Endometrium (tissue), 2 donors: ENCODE measurements around the gene TRPM6.

Experiments used
- FAIRE-seq: peaks from 2 replicates; lab custom pipeline; 2012; peaks lifted over from hg19 to GRCh38; lab: Jason Lieb, UNC
- donor health status: control.
- donor health status: control.

TRPM6 gene

DNA sequence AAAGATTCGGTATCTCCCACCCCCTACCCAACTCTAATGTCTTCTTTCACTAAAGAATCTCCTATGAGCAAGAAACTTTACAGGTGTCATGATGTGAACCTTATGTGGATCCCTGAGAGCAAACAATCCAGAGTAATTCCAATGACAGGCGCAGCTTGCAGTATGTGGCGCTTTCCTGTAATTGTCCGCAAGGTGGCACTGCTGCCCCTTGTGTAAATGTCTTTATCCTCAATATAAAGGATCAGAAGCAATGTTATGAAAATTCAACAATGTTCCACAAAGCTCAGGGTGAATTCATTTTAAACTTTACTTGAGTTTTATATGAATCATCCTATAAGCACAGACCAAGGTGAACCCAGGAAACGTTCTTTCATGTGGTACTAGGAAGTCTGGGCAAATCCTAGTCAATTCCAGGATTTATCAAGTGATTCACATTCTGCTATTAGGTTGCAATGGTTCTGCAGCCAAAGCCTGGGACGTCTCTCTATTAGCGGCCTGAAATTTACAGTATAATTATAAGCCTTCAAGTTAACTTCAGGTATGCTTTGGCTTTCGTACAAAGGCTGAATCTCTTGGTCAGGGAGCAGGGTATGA, 113.7 kb downstream of the TRPM6 start:
- peak; percentile 91 for FAIRE-seq

DNA sequence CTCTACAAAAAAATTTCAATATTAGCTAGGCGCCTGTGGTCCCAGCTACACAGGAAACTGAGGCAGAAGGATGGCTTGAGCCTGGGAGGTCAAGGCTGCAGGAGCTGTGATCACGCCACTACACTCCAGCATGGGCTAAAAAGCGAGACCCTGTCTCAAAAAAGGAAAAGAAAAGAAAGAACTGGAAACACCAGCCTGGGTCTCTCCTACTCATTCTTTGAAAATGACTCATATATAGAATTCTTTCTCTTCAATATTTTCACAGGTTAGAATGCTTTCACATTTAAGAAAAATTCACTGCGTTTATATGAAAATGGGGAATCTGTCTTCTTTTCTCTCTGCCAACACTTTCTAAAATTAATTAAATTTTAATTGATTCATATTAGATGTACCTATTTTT, 115.6 kb downstream of the TRPM6 start:
- no peak for FAIRE-seq

DNA sequence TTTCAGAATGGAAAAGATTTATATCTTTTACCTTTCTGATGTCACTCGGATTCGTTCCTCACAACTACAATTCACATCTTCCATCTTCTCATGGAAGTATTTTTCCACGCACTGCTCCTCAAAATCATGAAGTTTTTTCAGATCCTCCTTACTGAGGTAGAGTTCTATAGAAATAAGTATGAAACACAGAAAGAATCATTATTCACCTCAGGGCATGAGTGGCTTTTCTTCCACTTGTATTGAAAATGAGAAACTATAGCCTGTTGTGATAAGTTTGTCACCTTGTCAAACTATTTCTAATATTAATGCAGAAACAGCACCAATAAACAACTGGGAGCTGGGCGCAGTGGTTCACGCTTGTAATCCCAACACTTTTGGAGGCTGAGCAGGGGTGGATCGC, 116.0 kb downstream of the TRPM6 start:
- no peak for FAIRE-seq

DNA sequence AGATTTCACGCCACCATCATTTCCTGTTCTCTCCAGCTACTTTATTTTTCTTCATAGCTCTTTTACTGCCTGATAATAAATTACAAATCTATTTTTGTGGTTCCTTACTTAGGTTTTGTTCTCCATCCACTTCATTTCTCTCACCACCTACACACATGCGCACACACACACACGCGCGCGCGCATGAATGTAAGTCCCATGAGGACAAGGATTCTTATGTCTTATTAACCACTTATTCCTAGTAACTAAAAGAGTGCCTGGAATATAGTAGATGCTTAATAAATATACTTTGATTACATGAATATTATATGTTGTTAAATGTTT, 116.5 kb downstream of the TRPM6 start:
- no peak for FAIRE-seq

DNA sequence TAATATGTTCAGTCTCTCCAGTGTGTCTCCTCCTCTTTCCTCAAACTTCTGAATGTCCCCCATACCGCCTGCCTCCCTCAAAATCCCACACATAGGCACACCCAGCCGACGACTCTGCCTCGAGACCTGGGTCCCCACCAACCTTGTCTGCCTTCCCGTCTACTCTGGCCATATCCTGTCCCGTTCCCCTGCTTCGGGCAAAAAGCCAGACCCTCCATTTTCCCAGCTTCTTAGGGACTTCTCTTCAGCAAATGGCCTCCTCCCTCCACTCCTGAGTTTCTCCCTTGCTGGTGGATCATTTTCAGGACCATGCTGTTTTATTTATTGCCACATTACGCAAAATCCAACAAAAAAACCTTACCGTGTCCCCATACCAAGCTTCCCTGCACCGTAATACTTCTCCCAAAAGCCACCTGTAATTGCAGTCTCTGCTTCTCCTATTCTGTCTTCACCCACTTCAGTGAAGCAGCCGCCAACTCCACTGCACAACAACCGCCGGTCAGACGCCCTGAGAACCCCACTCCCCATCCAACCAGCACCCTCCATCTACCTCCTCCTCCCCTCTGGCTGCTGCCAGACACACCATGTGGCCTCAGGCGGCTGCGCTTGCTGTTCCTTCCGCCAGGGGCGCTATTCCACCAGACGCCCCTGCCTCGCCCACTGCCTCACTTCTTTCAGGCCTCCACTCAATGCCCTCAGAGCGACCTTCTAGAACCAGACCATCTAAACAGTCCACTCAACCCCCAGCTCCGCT, 117.0 kb downstream of the TRPM6 start:
- no peak for FAIRE-seq

DNA sequence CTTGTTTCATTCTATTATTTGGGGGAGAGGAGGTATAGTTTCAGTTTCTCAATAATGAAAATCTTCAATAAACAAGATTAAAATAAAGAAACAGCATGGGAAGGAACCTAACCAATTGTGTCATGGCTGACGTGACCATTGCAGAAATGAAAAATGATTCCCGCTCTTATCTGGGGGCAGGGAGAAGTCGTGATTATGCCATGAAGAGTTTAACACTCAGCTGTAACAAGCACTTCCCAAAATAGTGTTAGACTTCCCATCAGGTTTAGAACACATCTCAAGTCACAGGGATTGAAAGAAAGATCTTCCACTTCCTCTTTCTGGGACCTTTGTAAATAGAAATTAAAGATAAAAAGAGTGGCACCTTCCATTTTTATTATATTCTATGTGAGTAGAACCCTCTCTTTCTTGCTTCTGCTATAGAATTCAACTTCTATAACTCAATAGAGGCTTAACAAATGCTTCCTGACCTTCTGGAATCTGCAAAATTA, 122.2 kb downstream of the TRPM6 start:
- no peak for FAIRE-seq

DNA sequence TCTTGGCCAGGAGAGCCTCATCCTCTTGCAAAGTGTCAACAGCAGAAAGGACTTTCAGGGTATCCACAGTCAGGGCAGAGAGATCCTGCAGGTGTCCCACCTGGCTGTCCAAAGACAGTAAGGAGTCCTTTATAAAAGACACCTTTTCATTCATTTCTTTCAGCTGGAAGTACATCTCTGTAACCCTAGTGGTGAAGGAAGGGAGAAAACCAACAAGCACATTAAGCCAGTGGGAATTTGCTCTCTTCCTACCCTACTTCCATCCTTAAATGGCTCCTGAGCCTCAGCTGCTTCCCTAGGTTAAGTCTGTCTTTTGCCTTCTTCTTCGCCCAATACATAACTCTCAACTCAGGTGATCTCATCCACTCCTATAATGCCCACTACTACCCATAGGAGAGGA, 124.8 kb downstream of the TRPM6 start:
- no peak for FAIRE-seq

DNA sequence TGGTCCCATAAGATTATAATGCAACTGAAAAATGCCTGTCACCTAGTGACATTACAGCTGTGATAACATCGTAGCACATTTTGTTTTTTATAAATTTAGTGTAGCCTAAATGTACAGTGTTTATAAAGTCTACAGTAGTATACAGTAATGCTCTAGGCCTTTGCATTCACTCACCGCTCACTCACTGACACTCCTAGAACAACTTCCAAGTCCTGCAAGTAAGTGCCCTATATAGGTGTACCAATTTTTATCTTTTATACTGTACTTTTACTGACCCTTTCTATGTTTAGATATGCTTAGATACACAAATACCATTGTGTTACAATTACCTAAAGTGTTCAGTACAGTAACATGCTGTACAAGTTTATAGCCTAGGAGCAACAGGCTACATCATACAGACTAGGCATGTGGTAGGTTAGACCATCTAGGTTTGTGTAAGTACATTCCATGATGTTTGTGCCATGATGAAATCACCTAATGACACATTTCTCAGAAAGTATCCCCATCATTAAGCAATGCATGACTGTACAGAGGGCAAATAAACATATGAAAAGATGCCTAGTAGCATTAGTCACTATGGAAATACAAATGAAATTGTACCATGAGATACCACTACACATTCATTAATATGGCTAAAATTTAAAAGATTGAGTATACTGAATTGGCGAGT, 127.6 kb downstream of the TRPM6 start:
- FAIRE-seq = no peak

DNA sequence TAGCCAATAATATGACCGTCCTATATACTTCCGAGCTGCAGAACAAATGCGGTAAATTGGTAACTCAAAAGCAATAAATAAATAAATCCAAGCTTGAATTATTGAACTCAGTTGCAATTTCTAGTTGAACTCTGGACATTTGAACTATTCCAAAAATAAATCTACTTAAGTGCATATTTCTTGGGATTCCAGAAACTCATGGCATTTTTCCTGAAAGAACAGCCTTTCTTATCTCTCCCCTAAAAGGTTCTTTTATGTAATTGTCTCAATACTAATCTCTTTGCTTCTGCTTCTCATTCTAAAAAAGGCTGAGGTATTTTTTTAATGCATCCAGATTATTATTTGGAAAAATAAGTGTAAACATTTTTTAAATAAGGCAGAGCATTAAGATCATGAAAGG, 131.7 kb downstream of the TRPM6 start:
- FAIRE-seq = no peak

DNA sequence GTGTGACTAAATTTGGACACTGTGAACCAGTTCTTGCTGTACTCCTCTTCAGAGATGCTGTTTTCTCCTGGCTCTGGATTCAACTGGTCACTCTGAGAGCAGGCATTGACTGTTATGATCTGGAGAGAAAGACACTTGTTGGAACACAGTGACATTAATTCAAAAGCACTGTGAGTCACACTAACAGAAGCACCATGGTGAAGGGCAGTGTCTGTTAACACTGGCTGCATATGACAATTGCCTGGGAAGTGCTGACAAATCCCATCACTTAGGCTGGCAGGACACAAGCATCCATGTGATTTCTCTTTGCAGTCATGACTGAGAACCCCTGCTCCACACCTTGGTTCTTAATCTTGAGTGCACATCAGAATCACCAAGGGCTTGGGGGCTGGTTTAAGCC, 132.4 kb downstream of the TRPM6 start:
- FAIRE-seq = no peak

DNA sequence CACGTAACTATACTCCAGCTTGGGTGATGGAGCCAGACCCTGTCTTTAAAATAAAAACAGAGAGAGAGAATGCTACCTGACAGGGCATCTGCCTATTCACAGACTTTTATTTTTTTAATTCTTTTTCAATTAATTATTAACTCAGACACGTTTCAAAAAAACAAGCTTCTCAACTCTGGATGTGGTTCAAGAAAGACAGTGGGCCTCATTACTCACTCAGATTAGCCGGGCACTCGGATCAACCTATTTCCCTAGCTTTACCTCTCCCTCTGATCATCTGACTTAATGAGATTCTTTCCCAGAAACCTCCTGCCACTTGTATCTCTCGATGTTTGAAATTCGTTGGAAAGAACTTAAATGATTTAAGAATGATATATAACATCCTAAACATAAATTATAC, 134.1 kb downstream of the TRPM6 start:
- peak; percentile 23 for FAIRE-seq

DNA sequence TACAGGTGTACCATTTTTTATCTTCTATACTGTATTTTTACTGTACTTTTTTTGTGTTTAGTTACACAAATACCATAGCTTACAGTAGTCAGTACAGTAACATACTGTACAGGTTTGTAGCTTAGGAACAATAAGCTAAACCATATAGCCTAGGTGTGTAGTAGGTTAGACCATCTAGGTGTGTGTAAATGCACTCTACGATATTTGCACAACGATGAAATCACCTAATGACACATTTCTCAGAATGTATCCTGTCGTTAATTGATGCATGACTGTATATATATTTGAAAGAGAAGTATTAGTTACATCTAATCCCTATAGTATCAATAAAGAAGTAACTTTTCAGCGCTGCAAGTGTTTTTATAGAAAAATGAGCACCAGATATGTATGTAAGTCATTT, 138.8 kb downstream of the TRPM6 start:
- FAIRE-seq = no peak

DNA sequence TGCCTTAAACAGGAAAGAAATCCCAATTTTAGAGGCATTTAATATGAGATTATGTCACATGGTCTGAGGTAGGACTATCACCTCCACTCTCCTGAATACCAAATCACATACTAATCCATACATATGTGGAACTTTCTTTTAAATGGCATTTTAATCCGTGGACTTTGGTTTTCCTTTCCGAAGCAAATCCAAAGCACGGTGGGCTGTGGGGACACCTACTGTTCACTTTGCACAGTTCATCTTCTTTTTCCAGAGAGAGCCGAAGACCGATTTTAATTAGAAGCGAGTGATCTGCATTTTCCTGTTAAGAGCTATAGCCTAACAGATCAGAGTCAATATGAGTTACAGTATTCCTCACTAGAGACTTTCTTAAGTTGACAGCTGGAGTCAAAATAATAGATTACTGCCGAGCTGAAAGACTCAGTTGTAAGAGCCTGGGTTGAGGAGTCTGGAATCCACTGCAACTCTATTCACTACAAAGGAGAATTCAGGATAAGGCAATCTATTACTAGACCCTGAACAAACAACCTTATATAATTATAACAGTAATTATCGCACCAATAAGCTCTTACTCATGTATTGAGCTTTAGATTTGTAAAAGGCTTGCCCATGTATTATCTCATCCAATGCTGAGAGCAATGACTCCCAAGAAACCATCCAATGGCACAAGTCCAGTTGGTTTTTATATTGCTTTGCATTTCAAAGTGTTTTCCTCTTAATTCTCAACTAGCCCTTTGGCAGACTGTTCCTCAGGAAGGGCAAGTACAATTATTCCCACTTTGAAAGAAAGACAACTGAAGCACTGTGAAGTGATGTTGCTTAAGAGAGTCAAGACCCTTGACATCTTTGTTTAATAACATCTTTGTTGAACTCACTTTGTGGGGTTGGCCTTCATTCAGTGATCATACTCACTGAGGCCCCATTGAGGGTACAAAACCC, 144.7 kb downstream of the TRPM6 start:
- peak; percentile 82 for FAIRE-seq

DNA sequence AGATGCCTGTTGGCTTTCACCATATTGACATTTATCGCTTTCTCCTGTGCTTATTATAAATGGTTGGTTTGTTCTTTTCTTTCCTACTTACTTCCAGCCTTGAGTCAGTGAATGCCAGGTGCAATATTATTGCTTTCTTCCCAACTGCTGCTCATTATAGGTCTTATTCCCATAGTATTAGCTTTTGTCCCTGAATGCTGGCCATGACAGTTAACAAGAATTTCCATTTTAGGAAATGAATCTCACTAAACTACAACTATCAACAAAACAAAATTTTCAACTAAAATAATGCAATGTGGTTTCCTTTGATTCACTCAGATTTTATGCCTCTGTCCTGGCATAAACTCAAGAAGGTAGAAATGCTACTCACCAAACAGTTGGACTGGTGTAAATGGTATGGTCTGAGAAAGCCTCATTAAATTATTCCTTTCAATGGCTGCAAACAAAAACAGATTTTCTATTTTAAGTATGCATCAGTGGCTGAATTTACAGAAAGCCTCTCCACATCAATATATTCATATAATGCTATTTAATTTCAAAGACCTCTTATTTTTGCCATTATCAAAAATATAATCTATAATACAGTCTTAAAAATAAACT, 145.4 kb downstream of the TRPM6 start:
- no peak for FAIRE-seq

DNA sequence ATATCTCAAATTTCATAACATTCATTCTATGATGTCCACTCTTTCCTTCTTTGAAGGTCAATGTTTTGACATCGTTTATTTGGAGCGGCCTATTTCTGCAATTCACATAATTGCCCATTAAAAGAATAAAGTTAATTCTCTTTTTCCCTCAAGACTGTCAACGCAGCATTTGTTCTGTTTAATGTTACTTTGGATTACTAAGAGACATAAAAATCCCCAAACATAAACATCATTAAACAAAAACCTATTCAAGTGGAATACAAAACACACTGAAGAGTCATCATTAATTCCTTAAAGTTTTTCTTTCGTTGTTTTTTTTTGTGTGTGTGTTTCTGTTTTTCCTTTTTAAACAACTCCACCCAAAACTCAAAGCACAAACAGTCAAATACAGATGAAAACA, 151.1 kb downstream of the TRPM6 start:
- peak; percentile 100 for FAIRE-seq

DNA sequence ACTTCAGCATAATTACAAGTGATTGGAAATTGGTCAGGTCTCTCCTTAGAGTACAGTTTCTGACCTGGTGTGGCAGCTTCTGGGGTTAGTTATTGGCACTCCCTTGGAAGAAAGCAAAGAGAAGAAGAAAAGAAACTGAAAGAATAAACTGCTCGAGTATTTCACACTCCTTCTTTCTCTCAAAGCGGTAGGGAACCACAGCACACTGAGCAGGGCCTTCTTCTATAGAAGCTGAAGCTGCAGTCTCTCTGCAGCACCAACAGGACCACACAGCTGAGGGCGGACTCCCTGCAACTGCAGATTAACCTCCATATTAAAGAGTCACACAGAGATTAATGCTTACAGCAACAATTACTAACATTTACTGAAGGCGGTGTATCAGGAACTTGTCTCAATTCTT, 152.0 kb downstream of the TRPM6 start:
- FAIRE-seq = no peak

DNA sequence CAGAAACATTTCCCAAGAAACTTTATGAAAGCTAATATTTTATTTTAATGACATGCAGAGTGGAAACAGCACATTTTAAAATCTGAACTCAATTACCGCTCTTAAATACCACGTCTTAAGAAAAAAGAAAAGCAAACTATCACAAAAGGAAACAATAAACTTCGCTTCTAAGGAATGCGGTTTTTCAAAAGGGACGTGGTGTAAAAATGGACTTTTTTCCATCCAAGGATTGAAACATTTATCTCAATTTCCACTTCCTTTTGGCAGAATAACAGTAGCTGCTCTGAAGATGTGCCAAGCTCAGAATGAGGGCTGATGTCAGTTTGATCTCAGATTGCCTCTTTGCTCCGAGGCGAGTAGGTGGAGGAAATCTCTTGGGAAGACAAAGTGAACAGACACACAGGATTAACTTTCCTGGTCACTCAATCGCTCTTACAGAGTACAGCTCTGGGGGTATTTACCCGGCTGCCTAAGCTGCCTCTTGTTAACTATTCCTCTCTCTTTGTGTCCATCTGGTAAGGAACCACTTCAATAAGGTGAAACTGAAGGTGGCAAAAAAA, 158.5 kb downstream of the TRPM6 start:
- peak; percentile 99 for FAIRE-seq

DNA sequence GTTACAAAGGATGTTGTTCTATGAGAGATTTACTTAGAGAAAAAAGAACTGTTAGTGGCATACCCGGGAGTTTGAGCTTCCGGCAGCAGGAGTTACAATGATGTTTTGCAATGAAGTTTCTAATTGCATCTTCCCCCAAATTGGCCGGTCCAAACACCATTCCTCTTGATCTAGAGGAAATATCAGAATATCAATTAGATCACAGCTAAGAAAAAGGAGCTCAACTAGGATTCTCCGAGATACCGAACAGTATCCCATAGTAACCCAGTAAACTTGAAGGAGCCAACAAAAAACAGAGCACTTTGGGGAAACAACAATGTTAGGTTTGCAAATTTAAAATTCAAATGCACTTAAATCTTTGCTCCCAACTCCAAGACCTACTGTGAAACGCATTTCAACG, 159.5 kb downstream of the TRPM6 start:
- FAIRE-seq = no peak

DNA sequence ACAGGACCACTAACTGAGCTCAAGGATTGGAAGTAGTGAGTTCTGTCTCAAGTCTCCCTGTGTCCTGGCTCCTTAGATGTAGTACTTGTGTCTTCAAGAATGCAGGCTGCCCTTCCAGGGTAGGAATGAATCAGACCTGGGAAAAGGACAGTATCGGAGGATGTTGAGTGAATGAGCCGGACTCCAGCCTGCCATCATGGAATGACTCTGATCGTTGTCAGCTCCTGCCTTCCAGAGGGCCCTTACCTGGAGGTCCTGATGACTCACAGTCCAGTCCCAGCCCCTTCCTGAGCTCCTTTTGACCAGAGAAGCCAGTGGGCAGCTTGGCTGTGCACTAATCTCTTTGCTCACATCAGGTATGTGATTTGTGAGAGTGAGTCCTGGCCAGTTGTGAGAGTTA, 161.1 kb downstream of the TRPM6 start:
- FAIRE-seq = no peak

DNA sequence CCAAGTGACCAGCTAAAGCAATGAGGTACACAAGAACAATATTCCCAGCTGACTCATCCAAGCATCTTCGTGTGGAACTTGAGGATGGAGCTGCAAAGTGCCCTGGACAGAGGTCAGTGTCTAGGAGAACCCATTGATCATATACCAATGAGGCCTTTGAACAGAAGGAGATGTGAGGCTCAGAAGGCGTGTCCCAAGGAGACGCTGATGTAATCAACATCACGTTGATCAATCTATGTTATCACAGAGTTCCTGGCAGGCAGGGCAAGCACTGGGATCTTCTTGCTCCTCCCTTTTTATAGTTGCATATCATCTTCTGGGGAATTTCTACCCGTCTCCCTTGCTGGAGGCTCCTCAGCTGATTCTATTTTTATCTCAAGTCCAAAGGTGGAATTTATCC, 163.4 kb downstream of the TRPM6 start:
- FAIRE-seq = no peak
